Mesenteric fat pad (tissue), 1 donor: ENCODE data around the gene SETD1A. TPM values are rescaled to one million over a fixed set of nuclear protein-coding genes. Genes with fewer than 3 reads are reported as not detected.
"Not testable (repeated sequence)": the region's sequence is repeated elsewhere in the genome, so short reads cannot be mapped to it uniquely, and the experiment has no call there.

Source experiments
- DNase-seq: peaks from one replicate; pipeline ENCODE4 v3.0.0-alpha.2; 2020; ENCODE audit warnings: low spot score
- total RNA-seq: library from RNA; stranded (reverse); fragmentation: NEBNext Ultra II Directional; extraction: Animal tissue kit (Norgen Biotek cat#: 25700); gene quantifications from one replicate; pipeline ENCODE4 v1.2.1, GENCODE V29; 2021
- donor health status: DM: yes; HTN: yes; CAD: no.

SETD1A gene
- total RNA-seq, 1 donor from 2014 or later = 18.5 TPM

- not testable (repeated sequence) for DNase-seq
Measured at GRCh38 chr16:31013292-31013691, 55.7 kb downstream of the SETD1A start.

- no peak for DNase-seq
Measured at GRCh38 chr16:31016018-31016417, 58.5 kb downstream of the SETD1A start.

- not testable (repeated sequence) for DNase-seq
Measured at GRCh38 chr16:31017756-31018155, 60.2 kb downstream of the SETD1A start.

- DNase-seq = no peak
Measured at GRCh38 chr16:31020536-31020935, 63.0 kb downstream of the SETD1A start.

- DNase-seq = no peak
Measured at GRCh38 chr16:31022544-31023251, 65.1 kb downstream of the SETD1A start.

- DNase-seq = no peak
Measured at GRCh38 chr16:31023252-31023602, 65.7 kb downstream of the SETD1A start.

GRCh38 chr16:31023627-31024226 is 66.2 kb downstream of the SETD1A start:
- DNase-seq = no peak

- no peak for DNase-seq
Measured at GRCh38 chr16:31025339-31025738, 67.8 kb downstream of the SETD1A start.

- no peak for DNase-seq
Measured at GRCh38 chr16:31029272-31029671, 71.7 kb downstream of the SETD1A start.

GRCh38 chr16:31031276-31031675 is 73.7 kb downstream of the SETD1A start:
- no peak for DNase-seq

- DNase-seq = peak; percentile 99
Measured at GRCh38 chr16:31032736-31033708, 75.5 kb downstream of the SETD1A start, which contains the start of gene STX4. Gene STX4 (plus strand): TSS chr16:31033558. CDS start chr16:31033806, 248 bp downstream.

- peak; percentile 96 for DNase-seq
Measured at GRCh38 chr16:31033709-31034492, 76.3 kb downstream of the SETD1A start.

Other genes with a start within 250 kb of the SETD1A start
- 20.8 TPM for gene PHKG2, start 209.3 kb upstream of the SETD1A start, total RNA-seq
- gene CFAP119, start 195.7 kb upstream of the SETD1A start, total RNA-seq = 2.2 TPM
- 97.5 TPM for gene RNF40, start 195.4 kb upstream of the SETD1A start, total RNA-seq
- 10.4 TPM for gene ZNF629, start 170.5 kb upstream of the SETD1A start, total RNA-seq
- 21.3 TPM for gene BCL7C, start 63.7 kb upstream of the SETD1A start, total RNA-seq
- gene CTF1, start 61.1 kb upstream of the SETD1A start, total RNA-seq = 4.9 TPM
- 11.4 TPM for gene FBXL19, start 34.2 kb upstream of the SETD1A start, total RNA-seq
- 17.9 TPM for gene ORAI3, start 8.7 kb upstream of the SETD1A start, total RNA-seq
- 51.1 TPM for gene HSD3B7, start 27.5 kb downstream of the SETD1A start, total RNA-seq
- gene STX1B, start 52.9 kb downstream of the SETD1A start, total RNA-seq = 1.5 TPM
- gene STX4, start 75.8 kb downstream of the SETD1A start, total RNA-seq = 111 TPM
- gene ZNF668, start 116.5 kb downstream of the SETD1A start, total RNA-seq = 13.3 TPM
- 11.9 TPM for gene ZNF646, start 116.7 kb downstream of the SETD1A start, total RNA-seq
- 1.2 TPM for gene PRSS53, start 131.2 kb downstream of the SETD1A start, total RNA-seq
- 59.6 TPM for gene VKORC1, start 137.0 kb downstream of the SETD1A start, total RNA-seq
- 42.2 TPM for gene BCKDK, start 150.6 kb downstream of the SETD1A start, total RNA-seq
- gene KAT8, start 159.9 kb downstream of the SETD1A start, total RNA-seq = 49.5 TPM
- 0.51 TPM for gene PRSS8, start 178.0 kb downstream of the SETD1A start, total RNA-seq
- gene PRSS36, start 192.3 kb downstream of the SETD1A start, total RNA-seq = 9.8 TPM
- 224 TPM for gene FUS, start 222.4 kb downstream of the SETD1A start, total RNA-seq
- gene PYCARD, start 245.0 kb downstream of the SETD1A start, total RNA-seq = 22.4 TPM